Measurements from ENCODE around the gene CTNNA3.

DNA sequence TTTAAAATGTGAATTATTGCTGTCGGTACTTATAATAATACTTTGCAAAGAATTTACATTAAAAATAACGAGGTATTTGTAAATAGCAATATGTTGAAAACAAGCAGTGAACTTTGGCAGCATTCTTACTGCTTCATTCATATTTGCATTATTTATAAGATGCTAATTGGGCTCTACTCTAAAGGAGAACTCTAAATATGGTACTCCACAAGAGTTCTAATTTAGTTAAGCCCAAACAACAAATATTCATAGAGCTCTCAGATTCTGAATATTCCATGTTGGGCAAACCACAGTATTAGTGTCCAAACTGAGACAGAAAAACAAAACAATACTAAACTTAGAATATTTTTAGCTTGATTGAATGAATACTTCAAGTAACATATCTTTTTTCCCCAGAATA is 1674.6 kb downstream of the CTNNA3 start:
- no peak for TF ChIP-seq POLR2A (IDR thresholded peaks at IDR 0.05)
- TF ChIP-seq, protein P1, sequence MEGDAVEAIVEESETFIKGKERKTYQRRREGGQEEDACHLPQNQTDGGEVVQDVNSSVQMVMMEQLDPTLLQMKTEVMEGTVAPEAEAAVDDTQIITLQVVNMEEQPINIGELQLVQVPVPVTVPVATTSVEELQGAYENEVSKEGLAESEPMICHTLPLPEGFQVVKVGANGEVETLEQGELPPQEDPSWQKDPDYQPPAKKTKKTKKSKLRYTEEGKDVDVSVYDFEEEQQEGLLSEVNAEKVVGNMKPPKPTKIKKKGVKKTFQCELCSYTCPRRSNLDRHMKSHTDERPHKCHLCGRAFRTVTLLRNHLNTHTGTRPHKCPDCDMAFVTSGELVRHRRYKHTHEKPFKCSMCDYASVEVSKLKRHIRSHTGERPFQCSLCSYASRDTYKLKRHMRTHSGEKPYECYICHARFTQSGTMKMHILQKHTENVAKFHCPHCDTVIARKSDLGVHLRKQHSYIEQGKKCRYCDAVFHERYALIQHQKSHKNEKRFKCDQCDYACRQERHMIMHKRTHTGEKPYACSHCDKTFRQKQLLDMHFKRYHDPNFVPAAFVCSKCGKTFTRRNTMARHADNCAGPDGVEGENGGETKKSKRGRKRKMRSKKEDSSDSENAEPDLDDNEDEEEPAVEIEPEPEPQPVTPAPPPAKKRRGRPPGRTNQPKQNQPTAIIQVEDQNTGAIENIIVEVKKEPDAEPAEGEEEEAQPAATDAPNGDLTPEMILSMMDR (IDR thresholded peaks at IDR 0.05 in 8 of 11, conservative IDR thresholded peaks at IDR 0.05 in 3 of 11): no peak
- TF ChIP-seq POLR2AphosphoS5 (IDR thresholded peaks at IDR 0.05): no peak

Data from spleen (tissue), 7 donors.